ENCODE measurements around the gene ENTHD1. TPM values are rescaled to one million over a fixed set of nuclear protein-coding genes. Genes with fewer than 3 reads are reported as not detected.

The ENTHD1 gene
- total RNA-seq, 1 experiment from 2014 or later: not detected

- BruUV-seq (replicated peaks): no TSS peak
- Mint-ChIP-seq H3K27ac (ENCODE audit: unreplicated experiment) (no peak overlapping the region), H3K4me1 (ENCODE audit: low read depth, unreplicated experiment) (no peaks in the 10 kb centered on the region), H3K4me3 (ENCODE audit: low read depth, unreplicated experiment) (no peak overlapping the region), H3K9me3 (ENCODE audit: low read depth, unreplicated experiment) (no peaks in the 10 kb centered on the region), H3K27me3 (ENCODE audit: unreplicated experiment) (peaks cover 93% of the 10 kb centered on the region), H3K36me3 (ENCODE audit: insufficient read depth, unreplicated experiment) (no peaks in the 10 kb centered on the region)
- CTCF ChIA-PET: no interaction called here
- TF ChIP-seq, protein P1, sequence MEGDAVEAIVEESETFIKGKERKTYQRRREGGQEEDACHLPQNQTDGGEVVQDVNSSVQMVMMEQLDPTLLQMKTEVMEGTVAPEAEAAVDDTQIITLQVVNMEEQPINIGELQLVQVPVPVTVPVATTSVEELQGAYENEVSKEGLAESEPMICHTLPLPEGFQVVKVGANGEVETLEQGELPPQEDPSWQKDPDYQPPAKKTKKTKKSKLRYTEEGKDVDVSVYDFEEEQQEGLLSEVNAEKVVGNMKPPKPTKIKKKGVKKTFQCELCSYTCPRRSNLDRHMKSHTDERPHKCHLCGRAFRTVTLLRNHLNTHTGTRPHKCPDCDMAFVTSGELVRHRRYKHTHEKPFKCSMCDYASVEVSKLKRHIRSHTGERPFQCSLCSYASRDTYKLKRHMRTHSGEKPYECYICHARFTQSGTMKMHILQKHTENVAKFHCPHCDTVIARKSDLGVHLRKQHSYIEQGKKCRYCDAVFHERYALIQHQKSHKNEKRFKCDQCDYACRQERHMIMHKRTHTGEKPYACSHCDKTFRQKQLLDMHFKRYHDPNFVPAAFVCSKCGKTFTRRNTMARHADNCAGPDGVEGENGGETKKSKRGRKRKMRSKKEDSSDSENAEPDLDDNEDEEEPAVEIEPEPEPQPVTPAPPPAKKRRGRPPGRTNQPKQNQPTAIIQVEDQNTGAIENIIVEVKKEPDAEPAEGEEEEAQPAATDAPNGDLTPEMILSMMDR (IDR thresholded peaks at IDR 0.05; ENCODE audit: unreplicated experiment): no peak
- intact Hi-C loops (cut with micrococcal nuclease; ENCODE audit: unreplicated experiment): no loop called here
- no peak for DNase-seq
These were observed 171.6 kb downstream of the ENTHD1 start for GRCh38 chr22:39722032-39722325.

- Mint-ChIP-seq H3K36me3 (ENCODE audit: insufficient read depth, unreplicated experiment) (no peaks in the 10 kb centered on the region), H3K4me3 (ENCODE audit: low read depth, unreplicated experiment) (no peak overlapping the region), H3K27me3 (ENCODE audit: unreplicated experiment) (peaks cover 93% of the 10 kb centered on the region), H3K9me3 (ENCODE audit: low read depth, unreplicated experiment) (no peaks in the 10 kb centered on the region), H3K4me1 (ENCODE audit: low read depth, unreplicated experiment) (no peaks in the 10 kb centered on the region), H3K27ac (ENCODE audit: unreplicated experiment) (no peak overlapping the region)
- intact Hi-C loops (cut with micrococcal nuclease; ENCODE audit: unreplicated experiment): no loop called here
- no TSS peak for BruUV-seq (replicated peaks)
- CTCF ChIA-PET: no interaction called here
- DNase-seq: no peak
- TF ChIP-seq, protein P1 (IDR thresholded peaks at IDR 0.05; ENCODE audit: unreplicated experiment): no peak
These were observed 172.1 kb downstream of the ENTHD1 start for GRCh38 chr22:39721206-39722031.

DNA sequence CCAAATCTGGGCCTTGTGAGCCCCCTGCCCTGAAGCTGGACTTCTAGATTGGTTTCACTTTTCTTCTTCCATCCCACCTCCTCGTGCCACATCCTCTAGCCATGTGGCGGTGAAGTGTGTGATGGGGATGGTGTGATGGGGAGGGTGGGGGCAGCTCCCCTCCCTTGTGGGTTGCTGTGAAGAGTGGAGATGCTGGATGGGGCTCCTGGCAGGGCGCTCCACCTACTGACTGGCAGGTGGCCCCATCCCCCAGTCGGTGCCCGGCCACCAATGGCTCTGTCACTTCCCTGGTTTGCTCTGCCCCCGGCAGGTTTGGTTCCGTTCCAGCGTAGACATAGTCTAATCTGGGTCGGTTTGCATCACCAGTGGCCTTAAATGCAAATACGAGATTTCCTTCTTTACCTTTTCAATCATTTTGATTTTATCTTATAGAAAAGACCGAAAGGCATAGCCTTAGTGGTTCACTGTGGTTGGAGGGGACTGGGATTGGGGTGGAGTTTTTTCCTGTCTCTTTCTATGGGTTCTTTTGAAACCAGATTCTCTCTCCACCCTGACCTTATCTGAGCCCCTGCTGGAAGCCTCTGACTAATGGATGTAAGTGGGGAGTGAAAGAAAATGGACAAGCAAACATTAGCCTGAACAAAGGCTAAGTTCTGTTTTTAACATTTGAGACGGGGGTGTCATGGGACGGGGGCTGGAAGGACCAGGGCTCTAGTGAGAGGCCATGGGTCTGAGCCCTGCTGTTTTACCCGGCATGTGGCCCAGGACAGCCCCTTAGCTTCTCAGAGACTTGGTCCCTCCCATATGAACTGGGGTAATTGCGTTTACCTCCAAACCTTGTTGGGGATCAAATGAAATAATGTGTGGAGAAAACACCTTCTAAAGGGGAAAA is 173.8 kb downstream of the ENTHD1 start:
- Mint-ChIP-seq H3K4me3 (ENCODE audit: low read depth, unreplicated experiment) (no peak overlapping the region), H3K9me3 (ENCODE audit: low read depth, unreplicated experiment) (no peaks in the 10 kb centered on the region), H3K27me3 (ENCODE audit: unreplicated experiment) (peaks cover 92% of the 10 kb centered on the region), H3K27ac (ENCODE audit: unreplicated experiment) (no peak overlapping the region), H3K4me1 (ENCODE audit: low read depth, unreplicated experiment) (no peaks in the 10 kb centered on the region), H3K36me3 (ENCODE audit: insufficient read depth, unreplicated experiment) (no peaks in the 10 kb centered on the region)
- BruUV-seq (replicated peaks): no TSS peak
- CTCF ChIA-PET: no interaction called here
- TF ChIP-seq, protein P1 (IDR thresholded peaks at IDR 0.05; ENCODE audit: unreplicated experiment): no peak
- no peak for DNase-seq
- intact Hi-C loops (cut with micrococcal nuclease; ENCODE audit: unreplicated experiment): no loop called here

DNA sequence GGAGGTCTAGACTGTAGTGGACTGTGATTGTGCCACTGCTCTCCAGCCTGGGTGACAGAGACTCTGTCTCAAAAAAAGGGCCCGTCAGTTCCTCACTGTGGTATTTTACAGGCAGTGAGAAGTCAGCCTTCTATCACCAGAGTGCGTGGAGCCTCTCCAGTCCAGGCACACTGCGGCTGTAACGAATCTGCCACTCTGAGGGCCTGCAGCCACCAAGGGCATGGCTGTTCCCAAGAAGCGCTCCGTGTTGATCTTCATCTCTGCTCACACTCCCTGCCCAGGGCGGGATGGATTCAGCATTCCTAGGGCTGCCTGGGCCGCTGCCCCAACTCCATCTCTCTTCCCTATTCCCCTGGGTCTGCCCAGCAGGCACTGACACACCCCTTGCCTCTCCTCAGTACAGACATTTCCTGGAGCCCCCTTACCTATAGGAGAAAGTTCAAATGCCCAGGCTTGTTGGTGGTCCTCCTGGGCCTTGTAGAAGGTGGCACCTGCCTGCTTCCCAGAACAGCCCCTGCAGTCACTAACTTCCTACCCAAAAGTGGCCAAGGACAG is 174.6 kb downstream of the ENTHD1 start:
- DNase-seq: no peak
- Mint-ChIP-seq H3K4me3 (ENCODE audit: low read depth, unreplicated experiment) (no peak overlapping the region), H3K4me1 (ENCODE audit: low read depth, unreplicated experiment) (no peaks in the 10 kb centered on the region), H3K27ac (ENCODE audit: unreplicated experiment) (no peak overlapping the region), H3K36me3 (ENCODE audit: insufficient read depth, unreplicated experiment) (no peaks in the 10 kb centered on the region), H3K27me3 (ENCODE audit: unreplicated experiment) (peaks cover 98% of the 10 kb centered on the region), H3K9me3 (ENCODE audit: low read depth, unreplicated experiment) (no peaks in the 10 kb centered on the region)
- no TSS peak for BruUV-seq (replicated peaks)
- TF ChIP-seq, protein P1 (IDR thresholded peaks at IDR 0.05; ENCODE audit: unreplicated experiment): no peak
- intact Hi-C loops (cut with micrococcal nuclease; ENCODE audit: unreplicated experiment): no loop called here
- CTCF ChIA-PET: no interaction called here

All from Calu3 (cell line).